SK-N-SH (cell line): ENCODE data around the gene GSTO1. TPM values are rescaled to one million over a fixed set of nuclear protein-coding genes. Genes with fewer than 3 reads are reported as not detected.

Experiments
- CTCF ChIA-PET: fragments of 300-600, 350-600 bp; formaldehyde crosslinking; extraction: SDS; loops from one replicate; lab custom pipeline; 2021; lab: Yijun Ruan, JAX
- POLR2A ChIA-PET: fragments of 350-600 bp; sonication (Branson Sonifier 250); formaldehyde crosslinking; extraction: SDS; loops from one replicate; lab custom pipeline; 2020; ENCODE audit warnings: antibody characterized with exemption, inconsistent platforms; lab: Yijun Ruan, JAX
- DNase-seq: peaks from one replicate; pipeline ENCODE4 v3.0.0; 2012
- H2AFZ ChIP-seq: fragments of 200-600 bp; sonication (generic); 2 replicates; pipeline ENCODE4 v1.8.1; 2016; ENCODE audit warnings: antibody characterized with exemption, mild to moderate bottlenecking, low read depth
- H3F3A ChIP-seq: fragments of 200-600 bp; sonication (generic); replicated peaks from 2 replicates; pipeline ENCODE3; 2016; ENCODE audit warnings: antibody characterized with exemption, mild to moderate bottlenecking; ENCODE audit not compliant: insufficient read depth
- H3K27ac ChIP-seq, 2 experiments: fragments of 200-500 bp in 1 of 2; fragments of 200-600 bp in 1 of 2; sonication (Bioruptor generic) in 1 of 2; sonication (generic), shearing (Covaris generic) in 1 of 2; 2 replicates each; pipeline versions ENCODE4 v1.5.1 to v1.6.1; 2014 to 2016; ENCODE audit warnings: low read depth in 2 of 2, inconsistent platforms in 1 of 2, low read length in 1 of 2, mild to moderate bottlenecking in 1 of 2, mixed read lengths in 1 of 2
- H3K27me3 ChIP-seq: fragments of 200-600 bp; sonication (generic), shearing (Covaris generic); 2 replicates; pipeline ENCODE4 v1.6.1; 2016; ENCODE audit warnings: mixed run types; ENCODE audit not compliant: insufficient read depth
- H3K36me3 ChIP-seq, 2 experiments: fragments of 200-500 bp in 1 of 2; fragments of 200-600 bp in 1 of 2; sonication (Bioruptor generic) in 1 of 2; sonication (generic) in 1 of 2; replicated peaks in 1 of 2; 2 replicates each; pipeline versions ENCODE3 to v1.5.1; 2014 to 2016; ENCODE audit warnings: low read length in 1 of 2, mild to moderate bottlenecking in 1 of 2; ENCODE audit not compliant: insufficient read depth in 2 of 2, control insufficient read depth in 1 of 2
- H3K4me1 ChIP-seq, 2 experiments: fragments of 200-500 bp in 1 of 2; fragments of 200-600 bp in 1 of 2; sonication (Bioruptor generic) in 1 of 2; sonication (generic), shearing (Covaris generic) in 1 of 2; 2 replicates each; pipeline versions ENCODE4 v1.5.1 to v1.6.1; 2014 to 2016; ENCODE audit warnings: low read depth in 1 of 2, low read length in 1 of 2, mixed run types in 1 of 2; ENCODE audit not compliant: insufficient read depth in 2 of 2, control insufficient read depth in 1 of 2
- H3K4me2 ChIP-seq: fragments of 200-600 bp; sonication (generic), shearing (Covaris generic); 2 replicates; pipeline ENCODE4 v1.6.1; 2017; ENCODE audit warnings: mixed run types
- H3K4me3 ChIP-seq, 2 experiments: fragments of 200-500 bp in 1 of 2; fragments of 200-600 bp in 1 of 2; sonication (Bioruptor generic) in 1 of 2; sonication (generic), shearing (Covaris generic) in 1 of 2; 2 replicates each; pipeline versions ENCODE4 v1.5.1 to v1.8.1; 2014 to 2016; ENCODE audit warnings: low read depth in 2 of 2, inconsistent platforms in 1 of 2, low read length in 1 of 2, mild to moderate bottlenecking in 1 of 2, mixed read lengths in 1 of 2, moderate library complexity in 1 of 2
- H3K79me2 ChIP-seq: fragments of 200-600 bp; sonication (generic); 2 replicates; pipeline ENCODE4 v1.8.1; 2017; ENCODE audit warnings: mild to moderate bottlenecking; ENCODE audit not compliant: insufficient read depth
- H3K9ac ChIP-seq: fragments of 200-600 bp; sonication (generic); 2 replicates; pipeline ENCODE4 v1.6.1; 2017; ENCODE audit warnings: mixed run types
- H3K9me2 ChIP-seq: fragments of 200-600 bp; sonication (generic); 2 replicates; pipeline ENCODE4 v1.6.1; 2017; ENCODE audit warnings: mixed run types
- H3K9me3 ChIP-seq: fragments of 200-600 bp; sonication (generic); 2 replicates; pipeline ENCODE4 v1.6.1; 2017; ENCODE audit warnings: mixed run types, mild to moderate bottlenecking, moderate library complexity
- H4K20me1 ChIP-seq: fragments of 200-600 bp; sonication (generic); 2 replicates; pipeline ENCODE4 v1.6.1; 2017; ENCODE audit warnings: mild to moderate bottlenecking, mixed run types; ENCODE audit not compliant: insufficient read depth
- ELF1 ChIP-seq: IDR thresholded peaks from 2 replicates; pipeline ENCODE4 v1.4.0; 2012
- GABPA ChIP-seq: IDR thresholded peaks from 2 replicates; pipeline ENCODE4 v1.4.0; 2012; ENCODE audit warnings: low read depth, mild to moderate bottlenecking
- MEF2A ChIP-seq: IDR thresholded peaks from 2 replicates; pipeline ENCODE4 v1.4.0; 2012; ENCODE audit warnings: low read depth, borderline replicate concordance
- MXI1 ChIP-seq: IDR thresholded peaks from 2 replicates; pipeline ENCODE4 v1.6.1; 2012; ENCODE audit warnings: mild to moderate bottlenecking, low read depth, low read length, improper control_type of control experiment
- POLR2AphosphoS5 ChIP-seq: IDR thresholded peaks from 2 replicates; pipeline ENCODE4 v1.6.1; 2012; ENCODE audit warnings: low read depth, low read length
- RCOR1 ChIP-seq: fragments of 150-350 bp; IDR thresholded peaks from 2 replicates; pipeline ENCODE4 v1.6.1; 2017; ENCODE audit warnings: antibody characterized with exemption, low read length
- RXRA ChIP-seq: IDR thresholded peaks from 2 replicates; pipeline ENCODE4 v1.4.0; 2012; ENCODE audit warnings: low read depth, mild to moderate bottlenecking, borderline replicate concordance
- SIN3A ChIP-seq: IDR thresholded peaks from 2 replicates; pipeline ENCODE4 v1.6.1; 2012; ENCODE audit warnings: low read depth, mild to moderate bottlenecking, low read length, moderate library complexity, borderline replicate concordance
- SMC3 ChIP-seq: IDR thresholded peaks from 2 replicates; pipeline ENCODE4 v1.6.1; 2012; ENCODE audit warnings: low read depth, low read length, improper control_type of control experiment
- WGBS: methylation state at CpG from one replicate; pipeline ENCODE4 v1.1.6; 2017; ENCODE audit warnings: low lambda C conversion rate; 5-methylcytosine and 5-hydroxymethylcytosine counted together
- polyA plus RNA-seq, 3 experiments: library from polyadenylated mRNA; depleted of rRNA; stranded (reverse); fragments of >200 nt; gene quantifications; 2 replicates each; pipeline ENCODE4 v1.2.3, GENCODE V29; 2012
- TF ChIP-seq, protein P1 (sequence below): IDR thresholded peaks from 2 replicates; pipeline ENCODE4; 2012
- TF ChIP-seq, protein P2 (sequence below): IDR thresholded peaks from 2 replicates; pipeline ENCODE4 v1.6.1; 2012; ENCODE audit warnings: mild to moderate bottlenecking, low read depth, low read length, moderate library complexity

The GSTO1 gene
- polyA plus RNA-seq, 1 of the 3 experiments (the other 2 are of a cell fraction), result 126 TPM

DNA sequence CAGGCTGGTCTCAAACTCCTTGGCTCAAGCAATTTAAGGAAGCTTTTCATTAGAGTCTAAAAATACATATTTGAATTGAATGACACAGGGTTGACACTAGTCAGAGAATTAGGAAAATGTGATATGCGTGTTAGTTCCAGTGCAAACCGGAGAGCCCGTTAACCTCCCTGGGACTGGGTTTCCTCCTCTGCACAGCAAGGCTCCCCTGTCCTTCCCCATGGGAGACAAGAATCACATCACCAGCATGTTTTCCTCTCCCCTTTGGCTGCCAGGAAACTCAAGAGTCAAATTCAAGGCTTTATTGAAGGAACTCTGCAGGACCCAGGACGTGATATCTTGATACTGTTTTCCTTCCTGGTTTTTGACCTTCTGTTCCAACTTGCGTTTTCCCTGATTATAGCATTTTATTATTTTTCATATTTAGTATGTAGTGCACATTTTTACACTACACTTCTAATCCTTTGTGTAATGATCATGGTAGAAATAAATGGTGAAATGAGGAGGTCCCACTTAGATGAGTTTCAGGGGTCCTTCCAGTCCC, 39.2 kb downstream of the GSTO1 start:
- no peaks in the 10 kb centered on the region for H3K79me2 ChIP-seq
- peak overlapping the region in 1 of 2 experiments; percentile 68; a peak in 2 of 4 replicates for H3K27ac ChIP-seq
- H3K4me3 ChIP-seq, result no peak overlapping the region
- no peaks in the 10 kb centered on the region for H3K27me3 ChIP-seq
- no peak overlapping the region for H3K9ac ChIP-seq
- H3K36me3 ChIP-seq, result no peaks in the 10 kb centered on the region
- no peak overlapping the region for H2AFZ ChIP-seq
- no peaks in the 10 kb centered on the region for H4K20me1 ChIP-seq
- WGBS, result 96% methylated on average over 5 of the region's 5 CpGs
- no peaks in the 10 kb centered on the region for H3K9me3 ChIP-seq
- peaks cover under 1 to 10% of the 10 kb centered on the region in 2 experiments; a peak in 2 of 4 replicates for H3K4me1 ChIP-seq
- H3K9me2 ChIP-seq, result no peaks in the 10 kb centered on the region
- ChIA-PET CTCF (interaction anchor here (2.2 to 8.1 kb wide), 6 partner anchors 10 to 60 kb away, joined by 18 to 229 read pairs (median 83); partner anchors contain the start of genes CFAP58 and ITPRIP), POLR2A (no interaction called here)
- no peak overlapping the region for H3K4me2 ChIP-seq
- TF ChIP-seq, protein P1, sequence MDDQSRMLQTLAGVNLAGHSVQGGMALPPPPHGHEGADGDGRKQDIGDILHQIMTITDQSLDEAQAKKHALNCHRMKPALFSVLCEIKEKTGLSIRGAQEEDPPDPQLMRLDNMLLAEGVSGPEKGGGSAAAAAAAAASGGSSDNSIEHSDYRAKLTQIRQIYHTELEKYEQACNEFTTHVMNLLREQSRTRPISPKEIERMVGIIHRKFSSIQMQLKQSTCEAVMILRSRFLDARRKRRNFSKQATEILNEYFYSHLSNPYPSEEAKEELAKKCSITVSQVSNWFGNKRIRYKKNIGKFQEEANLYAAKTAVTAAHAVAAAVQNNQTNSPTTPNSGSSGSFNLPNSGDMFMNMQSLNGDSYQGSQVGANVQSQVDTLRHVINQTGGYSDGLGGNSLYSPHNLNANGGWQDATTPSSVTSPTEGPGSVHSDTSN, result no peak
- TF ChIP-seq SMC3 (no peak), RCOR1 (no peak), RXRA (no peak), MEF2A (no peak), SIN3A (no peak), POLR2AphosphoS5 (no peak), MXI1 (no peak)
- TF ChIP-seq, protein P2, sequence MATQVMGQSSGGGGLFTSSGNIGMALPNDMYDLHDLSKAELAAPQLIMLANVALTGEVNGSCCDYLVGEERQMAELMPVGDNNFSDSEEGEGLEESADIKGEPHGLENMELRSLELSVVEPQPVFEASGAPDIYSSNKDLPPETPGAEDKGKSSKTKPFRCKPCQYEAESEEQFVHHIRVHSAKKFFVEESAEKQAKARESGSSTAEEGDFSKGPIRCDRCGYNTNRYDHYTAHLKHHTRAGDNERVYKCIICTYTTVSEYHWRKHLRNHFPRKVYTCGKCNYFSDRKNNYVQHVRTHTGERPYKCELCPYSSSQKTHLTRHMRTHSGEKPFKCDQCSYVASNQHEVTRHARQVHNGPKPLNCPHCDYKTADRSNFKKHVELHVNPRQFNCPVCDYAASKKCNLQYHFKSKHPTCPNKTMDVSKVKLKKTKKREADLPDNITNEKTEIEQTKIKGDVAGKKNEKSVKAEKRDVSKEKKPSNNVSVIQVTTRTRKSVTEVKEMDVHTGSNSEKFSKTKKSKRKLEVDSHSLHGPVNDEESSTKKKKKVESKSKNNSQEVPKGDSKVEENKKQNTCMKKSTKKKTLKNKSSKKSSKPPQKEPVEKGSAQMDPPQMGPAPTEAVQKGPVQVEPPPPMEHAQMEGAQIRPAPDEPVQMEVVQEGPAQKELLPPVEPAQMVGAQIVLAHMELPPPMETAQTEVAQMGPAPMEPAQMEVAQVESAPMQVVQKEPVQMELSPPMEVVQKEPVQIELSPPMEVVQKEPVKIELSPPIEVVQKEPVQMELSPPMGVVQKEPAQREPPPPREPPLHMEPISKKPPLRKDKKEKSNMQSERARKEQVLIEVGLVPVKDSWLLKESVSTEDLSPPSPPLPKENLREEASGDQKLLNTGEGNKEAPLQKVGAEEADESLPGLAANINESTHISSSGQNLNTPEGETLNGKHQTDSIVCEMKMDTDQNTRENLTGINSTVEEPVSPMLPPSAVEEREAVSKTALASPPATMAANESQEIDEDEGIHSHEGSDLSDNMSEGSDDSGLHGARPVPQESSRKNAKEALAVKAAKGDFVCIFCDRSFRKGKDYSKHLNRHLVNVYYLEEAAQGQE, result no peak
- no peak for DNase-seq
- H3F3A ChIP-seq, result peaks cover 18% of the 10 kb centered on the region

DNA sequence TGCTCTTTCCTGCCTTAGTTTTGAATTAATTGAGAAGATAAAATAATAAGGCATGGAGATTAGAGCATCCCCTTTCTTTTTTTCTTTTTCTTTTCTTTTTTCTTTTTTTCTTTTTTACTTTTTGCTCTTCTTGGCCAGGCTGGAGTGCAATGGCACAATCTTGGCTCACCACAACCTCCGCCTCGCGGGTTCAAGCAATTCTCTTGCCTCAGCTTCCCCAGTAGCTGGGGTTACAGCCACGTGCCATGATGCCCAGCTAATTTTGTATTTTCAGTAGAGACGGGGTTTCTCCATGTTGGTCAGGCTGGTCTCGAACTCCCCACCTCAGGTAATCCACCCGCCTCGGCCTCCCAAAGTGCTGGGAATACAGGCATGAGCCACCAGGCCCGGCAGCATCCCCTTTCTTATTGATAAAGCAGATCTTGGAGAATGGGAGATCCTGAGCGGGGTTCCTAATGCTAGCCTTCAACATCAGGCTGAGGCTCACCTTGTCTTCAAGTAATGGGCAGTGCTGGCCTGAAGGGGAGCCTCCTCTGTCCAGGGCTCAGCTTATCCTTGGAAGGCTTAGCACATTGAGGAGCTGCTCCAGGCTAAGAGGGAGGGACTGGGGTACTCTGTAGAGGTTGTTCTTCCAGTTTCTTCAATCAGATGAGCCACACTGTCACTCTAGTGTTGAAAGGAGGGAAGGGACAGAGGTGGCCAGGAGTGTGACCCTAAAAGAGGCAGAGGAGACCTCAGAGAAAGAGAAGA, 42.2 kb downstream of the GSTO1 start:
- DNase-seq, result no peak
- ChIA-PET POLR2A (no interaction called here), CTCF (interaction anchor here (1.4 to 8.1 kb wide), 5 partner anchors 9 to 57 kb away, joined by 3 to 229 read pairs (median 23); partner anchors contain the start of gene CFAP58)
- H3K4me2 ChIP-seq, result no peak overlapping the region
- H3K9me3 ChIP-seq, result no peaks in the 10 kb centered on the region
- H4K20me1 ChIP-seq, result no peaks in the 10 kb centered on the region
- H3K79me2 ChIP-seq, result no peaks in the 10 kb centered on the region
- H3K9ac ChIP-seq, result no peak overlapping the region
- no peak overlapping the region for H3K4me3 ChIP-seq
- H3K27ac ChIP-seq, result no peak overlapping the region
- H3K4me1 ChIP-seq, result peaks cover 22 to 33% of the 10 kb centered on the region in 2 experiments
- TF ChIP-seq MXI1 (no peak), GABPA (no peak), ELF1 (no peak)
- TF ChIP-seq, protein P1, result no peak
- H3K9me2 ChIP-seq, result no peaks in the 10 kb centered on the region
- no peaks in the 10 kb centered on the region for H3K27me3 ChIP-seq
- peaks cover 34% of the 10 kb centered on the region for H3F3A ChIP-seq
- H3K36me3 ChIP-seq, result no peaks in the 10 kb centered on the region
- no peak overlapping the region for H2AFZ ChIP-seq
- 88% methylated on average over 9 of the region's 10 CpGs for WGBS
